Loucy (cell line): ENCODE results near the gene ZNF185.

Experiments used
- H2AFZ ChIP-seq: fragments of 200-600 bp; sonication (generic); 2 replicates; pipeline ENCODE4 v1.6.0; 2016; ENCODE audit warnings: antibody characterized with exemption, mild to moderate bottlenecking, low read length, moderate library complexity
- H3F3A ChIP-seq: fragments of 200-600 bp; 2 replicates; pipeline ENCODE4 v1.6.0; 2016; ENCODE audit warnings: antibody characterized with exemption, low read depth, mild to moderate bottlenecking
- H3K27me3 ChIP-seq: fragments of 200-600 bp; sonication (generic); 2 replicates; pipeline ENCODE4 v1.6.1; 2014; ENCODE audit warnings: low read length, mild to moderate bottlenecking; ENCODE audit not compliant: insufficient read depth, poor library complexity, severe bottlenecking
- H3K36me3 ChIP-seq: fragments of 200-600 bp; sonication (generic); 2 replicates; pipeline ENCODE4 v1.6.1; 2016; ENCODE audit warnings: low read length; ENCODE audit not compliant: insufficient read depth
- H3K4me1 ChIP-seq: fragments of 200-600 bp; sonication (generic); 2 replicates; pipeline ENCODE4 v1.5.1; 2014; ENCODE audit warnings: low read length, mild to moderate bottlenecking; ENCODE audit not compliant: insufficient read depth, poor library complexity, severe bottlenecking
- H3K4me2 ChIP-seq: fragments of 200-600 bp; sonication (generic); 2 replicates; pipeline ENCODE4 v1.6.0; 2014; ENCODE audit warnings: antibody characterized with exemption, low read length, low read depth, mild to moderate bottlenecking; ENCODE audit not compliant: poor library complexity, severe bottlenecking
- H3K4me3 ChIP-seq: fragments of 200-600 bp; sonication (generic); 2 replicates; pipeline ENCODE4 v1.5.1; 2014; ENCODE audit warnings: low read length, mild to moderate bottlenecking, mixed read lengths; ENCODE audit not compliant: poor library complexity, severe bottlenecking
- H3K79me2 ChIP-seq: fragments of 200-600 bp; sonication (generic); 2 replicates; pipeline ENCODE4 v1.6.1; 2014; ENCODE audit warnings: low read length; ENCODE audit not compliant: insufficient read depth
- H3K9ac ChIP-seq: fragments of 200-600 bp; sonication (generic); 2 replicates; pipeline ENCODE4 v1.6.0; 2014; ENCODE audit warnings: mild to moderate bottlenecking, low read depth, low read length, moderate library complexity; ENCODE audit not compliant: poor library complexity, severe bottlenecking
- H3K9me2 ChIP-seq: fragments of 200-600 bp; sonication (generic); replicated peaks from 2 replicates; pipeline ENCODE4 v1.6.1; 2016; ENCODE audit warnings: low read depth, low read length, mixed read lengths
- H3K9me3 ChIP-seq: fragments of 200-600 bp; sonication (generic); 2 replicates; pipeline ENCODE4 v1.6.1; 2014; ENCODE audit warnings: mild to moderate bottlenecking, antibody characterized with exemption, low read length, low read depth; ENCODE audit not compliant: insufficient read depth
- H4K20me1 ChIP-seq: fragments of 200-600 bp; sonication (generic); 2 replicates; pipeline ENCODE4 v1.6.0; 2014; ENCODE audit warnings: antibody characterized with exemption, low read length, mild to moderate bottlenecking; ENCODE audit not compliant: insufficient read depth, poor library complexity, severe bottlenecking
- EZH2phosphoT487 ChIP-seq: fragments of 200-600 bp; IDR thresholded peaks from 2 replicates; pipeline ENCODE4 v1.6.1; 2018; ENCODE audit warnings: antibody characterized with exemption, mild to moderate bottlenecking, moderate library complexity, borderline replicate concordance
- TF ChIP-seq, protein P1 (sequence below): fragments of 200-600 bp; sonication (generic); conservative IDR thresholded peaks from 2 replicates; pipeline ENCODE4 v1.5.1; 2014; ENCODE audit warnings: mild to moderate bottlenecking, antibody characterized with exemption, low read length

Gene ZNF185

GRCh38 chrX:152872522-152872921 is 25.3 kb upstream of the ZNF185 start:
- Histone ChIP-seq H3K27me3 (no peaks in the 10 kb centered on the region), H3K4me1 (no peaks in the 10 kb centered on the region), H4K20me1 (no peaks in the 10 kb centered on the region), H3K4me3 (no peak overlapping the region), H3F3A (no peaks in the 10 kb centered on the region), H3K9ac (no peak overlapping the region), H3K9me2 (no peaks in the 10 kb centered on the region), H3K79me2 (no peaks in the 10 kb centered on the region), H3K9me3 (no peaks in the 10 kb centered on the region), H2AFZ (no peak overlapping the region), H3K4me2 (no peak overlapping the region), H3K36me3 (peaks cover 15% of the 10 kb centered on the region; the same call in 1 of the 2 replicates)
- TF ChIP-seq, protein P1, sequence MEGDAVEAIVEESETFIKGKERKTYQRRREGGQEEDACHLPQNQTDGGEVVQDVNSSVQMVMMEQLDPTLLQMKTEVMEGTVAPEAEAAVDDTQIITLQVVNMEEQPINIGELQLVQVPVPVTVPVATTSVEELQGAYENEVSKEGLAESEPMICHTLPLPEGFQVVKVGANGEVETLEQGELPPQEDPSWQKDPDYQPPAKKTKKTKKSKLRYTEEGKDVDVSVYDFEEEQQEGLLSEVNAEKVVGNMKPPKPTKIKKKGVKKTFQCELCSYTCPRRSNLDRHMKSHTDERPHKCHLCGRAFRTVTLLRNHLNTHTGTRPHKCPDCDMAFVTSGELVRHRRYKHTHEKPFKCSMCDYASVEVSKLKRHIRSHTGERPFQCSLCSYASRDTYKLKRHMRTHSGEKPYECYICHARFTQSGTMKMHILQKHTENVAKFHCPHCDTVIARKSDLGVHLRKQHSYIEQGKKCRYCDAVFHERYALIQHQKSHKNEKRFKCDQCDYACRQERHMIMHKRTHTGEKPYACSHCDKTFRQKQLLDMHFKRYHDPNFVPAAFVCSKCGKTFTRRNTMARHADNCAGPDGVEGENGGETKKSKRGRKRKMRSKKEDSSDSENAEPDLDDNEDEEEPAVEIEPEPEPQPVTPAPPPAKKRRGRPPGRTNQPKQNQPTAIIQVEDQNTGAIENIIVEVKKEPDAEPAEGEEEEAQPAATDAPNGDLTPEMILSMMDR, result no peak
- no peak for TF ChIP-seq EZH2phosphoT487

- Histone ChIP-seq H3K9me3 (no peaks in the 10 kb centered on the region), H3K36me3 (peaks cover 15% of the 10 kb centered on the region; the same call in 1 of the 2 replicates), H3K9me2 (no peaks in the 10 kb centered on the region), H3K4me2 (no peak overlapping the region), H4K20me1 (no peaks in the 10 kb centered on the region), H3F3A (no peaks in the 10 kb centered on the region), H3K79me2 (no peaks in the 10 kb centered on the region), H3K27me3 (no peaks in the 10 kb centered on the region), H3K4me3 (no peak overlapping the region), H3K9ac (no peak overlapping the region), H3K4me1 (no peaks in the 10 kb centered on the region), H2AFZ (no peak overlapping the region)
- TF ChIP-seq EZH2phosphoT487, result no peak
- TF ChIP-seq, protein P1, result no peak
Observed at GRCh38 chrX:152873361-152873760, 24.5 kb upstream of the ZNF185 start.

DNA sequence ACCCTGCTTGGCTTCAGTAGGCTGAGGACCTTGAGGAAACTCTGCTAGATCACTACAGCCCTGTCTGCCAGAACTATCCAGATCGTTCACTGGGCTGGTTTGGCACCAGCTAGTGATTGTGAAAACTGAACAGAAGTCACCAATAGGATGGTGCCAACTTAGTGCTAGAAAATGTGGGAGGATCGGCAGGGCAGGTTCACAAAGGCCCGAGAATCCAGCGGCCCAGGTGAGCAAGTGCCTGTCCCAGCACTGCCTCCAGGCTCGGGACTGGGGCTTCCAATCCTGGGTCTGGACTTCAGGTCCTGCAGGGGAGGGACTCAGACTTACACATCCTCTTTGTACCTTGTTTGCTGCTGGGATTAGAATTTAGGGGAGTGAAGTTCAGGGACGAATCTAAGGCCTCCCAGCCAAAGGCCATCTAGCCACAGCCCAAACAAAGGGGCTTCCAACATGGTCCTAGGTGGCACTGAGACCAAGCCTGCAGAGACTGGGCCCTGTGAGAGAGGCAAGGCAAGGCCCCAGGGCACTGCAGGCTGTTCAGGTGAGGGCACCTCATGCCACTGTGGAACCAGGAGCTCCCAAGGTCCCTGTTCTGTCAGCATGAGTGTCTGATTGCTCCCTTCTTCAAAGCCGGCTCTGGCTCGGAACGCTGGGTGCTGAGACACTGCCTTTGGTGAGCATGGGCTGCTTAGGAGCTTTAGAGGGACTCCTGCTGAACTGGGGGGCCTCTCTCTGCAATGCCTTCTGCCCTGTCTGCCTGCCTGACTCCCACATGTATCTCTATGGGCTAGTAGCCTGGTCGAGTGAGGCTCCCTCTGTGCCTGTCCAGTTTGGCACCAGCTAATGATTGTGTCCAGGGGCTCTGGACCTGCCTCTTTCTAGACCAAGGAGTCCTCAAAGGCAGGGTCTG is 20.7 kb upstream of the ZNF185 start:
- no peaks in the 10 kb centered on the region for H3F3A ChIP-seq
- H3K36me3 ChIP-seq, result no peaks in the 10 kb centered on the region
- no peak overlapping the region for H3K9ac ChIP-seq
- H3K79me2 ChIP-seq, result no peaks in the 10 kb centered on the region
- TF ChIP-seq, protein P1, result no peak
- no peak for TF ChIP-seq EZH2phosphoT487
- no peaks in the 10 kb centered on the region for H4K20me1 ChIP-seq
- no peaks in the 10 kb centered on the region for H3K4me1 ChIP-seq
- H3K4me2 ChIP-seq, result no peak overlapping the region
- H3K9me3 ChIP-seq, result no peaks in the 10 kb centered on the region
- H3K27me3 ChIP-seq, result no peaks in the 10 kb centered on the region
- H3K4me3 ChIP-seq, result no peak overlapping the region
- H3K9me2 ChIP-seq, result no peaks in the 10 kb centered on the region
- no peak overlapping the region for H2AFZ ChIP-seq
